ENCODE measurements around the gene NOM1.
A peak's percentile ranks its signal among the peaks of the same experiment; 100 is the strongest.
"Not testable (repeated sequence)": the region's sequence is repeated elsewhere in the genome, so short reads cannot be mapped to it uniquely, and the experiment has no call there.

Gene NOM1

DNA sequence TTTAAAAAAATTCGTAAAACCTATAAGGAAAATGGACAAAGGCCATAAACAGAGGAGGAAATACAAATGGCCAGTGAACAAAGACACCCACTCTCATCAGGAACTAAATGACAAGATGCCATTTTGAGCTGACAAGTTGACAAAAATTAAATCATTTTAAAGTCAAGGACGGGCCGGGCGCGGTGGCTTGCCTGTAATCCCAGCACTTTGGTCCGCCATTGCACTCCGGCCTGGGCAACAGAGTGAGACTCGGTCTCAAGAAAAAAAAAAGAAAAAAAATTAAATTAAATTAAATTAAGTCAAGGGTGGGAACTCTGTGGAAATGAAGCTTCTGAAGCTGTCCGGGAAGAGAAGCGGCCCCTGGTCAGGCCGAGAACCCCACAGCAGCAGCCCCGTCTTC lies 1.2 kb upstream of the NOM1 start:
- H3K4me1 ChIP-seq (ENCODE audit: control extremely low read depth in 1 of 4, control insufficient read depth in 4 of 4, insufficient read depth in 4 of 4, low read length in 3 of 4): peaks cover 12 to 22% (median 20%) of the 10 kb centered on the region in 4 experiments
- CTCF ChIA-PET: interaction anchor here (0.8 to 3.0 kb wide), 6 partner anchors 17 to 44 kb away, joined by 3 to 15 read pairs (median 5); no protein-coding TSS in a partner anchor
- 78% methylated on average over 6 of the region's 12 CpGs for WGBS (ENCODE audit: insufficient coverage)
- POLR2A ChIA-PET: no interaction called here
- peaks cover 0 to 4% (median 0%) of the 10 kb centered on the region in 5 experiments for H3K9me3 ChIP-seq (ENCODE audit: control extremely low read depth in 1 of 5, control insufficient read depth in 4 of 5, insufficient read depth in 2 of 5, low read depth in 1 of 5, low read length in 4 of 5)
- peak overlapping the region in 5 of 7 experiments; percentile 54 to 93 (median 87) for H3K4me3 ChIP-seq (ENCODE audit: control insufficient read depth in 1 of 7, extremely low read depth in 1 of 7, insufficient read depth in 4 of 7, low read depth in 2 of 7, low read length in 6 of 7)
- no peak overlapping the region for H3K27ac ChIP-seq (ENCODE audit: insufficient read depth in 1 of 2, low read depth in 1 of 2, low read length in 2 of 2, poor library complexity in 1 of 2, severe bottlenecking in 2 of 2)
- peaks cover 3 to 38% (median 9%) of the 10 kb centered on the region in 5 experiments for H3K27me3 ChIP-seq (replicated peaks in 2 of 5; ENCODE audit: control insufficient read depth in 4 of 5, insufficient read depth in 5 of 5, low read length in 4 of 5)
- no peak for DNase-seq
- H3K36me3 ChIP-seq (ENCODE audit: control insufficient read depth in 4 of 4, insufficient read depth in 4 of 4, low read length in 3 of 4): peaks cover 3 to 13% (median 8%) of the 10 kb centered on the region in 4 experiments

GRCh38 chr7:156950381-156950858 lies 908 bp downstream of the NOM1 start:
- ChIA-PET CTCF (interaction anchor here (0.8 to 3.2 kb wide), 6 partner anchors 8 to 24 kb away, joined by 3 to 11 read pairs (median 5); no protein-coding TSS in a partner anchor), POLR2A (interaction anchor here (0.6 kb wide), 1 partner anchor 437 kb away, joined by 4 read pairs; no protein-coding TSS in a partner anchor)
- H3K9me3 ChIP-seq (ENCODE audit: control extremely low read depth in 1 of 5, control insufficient read depth in 4 of 5, insufficient read depth in 2 of 5, low read depth in 1 of 5, low read length in 4 of 5): peaks cover 0 to 4% (median 0%) of the 10 kb centered on the region in 5 experiments
- peak overlapping the region in 1 of 2 experiments; percentile 61 for H3K27ac ChIP-seq (ENCODE audit: insufficient read depth in 1 of 2, low read depth in 1 of 2, low read length in 2 of 2, poor library complexity in 1 of 2, severe bottlenecking in 2 of 2)
- WGBS (ENCODE audit: insufficient coverage): 2% methylated on average over 20 of the region's 21 CpGs
- peak overlapping the region; percentile 84 to 93 (median 87) for H3K4me3 ChIP-seq (ENCODE audit: control insufficient read depth in 1 of 7, extremely low read depth in 1 of 7, insufficient read depth in 4 of 7, low read depth in 2 of 7, low read length in 6 of 7)
- DNase-seq: no peak
- peaks cover 12 to 20% (median 19%) of the 10 kb centered on the region in 4 experiments for H3K4me1 ChIP-seq (ENCODE audit: control extremely low read depth in 1 of 4, control insufficient read depth in 4 of 4, insufficient read depth in 4 of 4, low read length in 3 of 4)
- H3K27me3 ChIP-seq (replicated peaks in 2 of 5; ENCODE audit: control insufficient read depth in 4 of 5, insufficient read depth in 5 of 5, low read length in 4 of 5): peaks cover 0 to 19% (median 5%) of the 10 kb centered on the region in 5 experiments
- H3K36me3 ChIP-seq (ENCODE audit: control insufficient read depth in 4 of 4, insufficient read depth in 4 of 4, low read length in 3 of 4): peaks cover 13 to 33% (median 22%) of the 10 kb centered on the region in 4 experiments

DNA sequence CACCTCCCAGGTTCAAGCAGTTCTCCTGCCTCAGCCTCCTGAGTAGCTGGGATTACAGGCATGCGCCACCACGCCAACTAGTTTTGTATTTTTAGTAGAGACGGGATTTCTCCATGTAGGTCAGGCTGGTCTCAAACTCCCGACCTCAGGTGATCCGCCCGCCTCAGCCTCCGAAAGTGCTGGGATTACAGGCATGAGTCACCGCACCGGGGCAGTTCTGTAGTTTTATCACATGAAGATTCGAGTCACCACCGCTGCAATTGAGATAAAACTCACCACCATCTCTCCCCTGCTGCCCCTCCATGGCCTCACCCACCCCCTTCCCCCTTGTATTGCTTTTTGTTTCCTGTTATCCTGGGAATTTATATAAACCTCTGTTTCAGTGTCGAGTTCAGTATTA lies 3.7 kb downstream of the NOM1 start:
- H3K9me3 ChIP-seq (ENCODE audit: control extremely low read depth in 1 of 5, control insufficient read depth in 4 of 5, insufficient read depth in 2 of 5, low read depth in 1 of 5, low read length in 4 of 5); DNase-seq; POLR2A ChIA-PET; H3K27ac ChIP-seq (ENCODE audit: insufficient read depth in 1 of 2, low read depth in 1 of 2, low read length in 2 of 2, poor library complexity in 1 of 2, severe bottlenecking in 2 of 2); CTCF ChIA-PET; H3K27me3 ChIP-seq (replicated peaks in 2 of 5; ENCODE audit: control insufficient read depth in 4 of 5, insufficient read depth in 5 of 5, low read length in 4 of 5); H3K4me3 ChIP-seq (ENCODE audit: control insufficient read depth in 1 of 7, extremely low read depth in 1 of 7, insufficient read depth in 4 of 7, low read depth in 2 of 7, low read length in 6 of 7): not testable (repeated sequence)
- Histone ChIP-seq H3K36me3 (ENCODE audit: control insufficient read depth in 4 of 4, insufficient read depth in 4 of 4, low read length in 3 of 4) (peaks cover 21 to 53% (median 41%) of the 10 kb centered on the region in 4 experiments), H3K4me1 (ENCODE audit: control extremely low read depth in 1 of 4, control insufficient read depth in 4 of 4, insufficient read depth in 4 of 4, low read length in 3 of 4) (peaks cover 12 to 20% (median 19%) of the 10 kb centered on the region in 4 experiments)
- 91% methylated on average over 12 of the region's 12 CpGs for WGBS (ENCODE audit: insufficient coverage)

DNA sequence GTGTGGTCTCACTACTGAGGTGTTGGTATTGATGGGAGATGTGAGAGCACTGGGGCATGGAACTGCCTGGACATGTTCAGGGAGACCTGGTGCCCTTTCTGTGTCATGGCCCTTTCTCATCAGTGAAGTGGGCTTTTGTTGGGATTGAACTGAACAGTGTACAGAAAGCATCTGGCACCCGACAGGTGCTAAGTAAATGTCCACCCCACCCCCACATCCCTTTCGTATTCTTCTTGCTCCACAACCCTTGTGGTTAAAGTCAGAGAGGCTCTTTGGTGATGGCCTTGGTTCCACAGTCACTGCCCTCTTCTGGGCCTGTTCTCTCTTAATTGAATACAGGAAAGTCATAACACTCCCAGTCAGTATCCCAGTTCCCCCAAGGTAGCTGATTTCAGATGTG lies 5.4 kb downstream of the NOM1 start:
- peaks cover 12 to 18% (median 17%) of the 10 kb centered on the region in 4 experiments for H3K4me1 ChIP-seq (ENCODE audit: control extremely low read depth in 1 of 4, control insufficient read depth in 4 of 4, insufficient read depth in 4 of 4, low read length in 3 of 4)
- peaks cover 26 to 67% (median 53%) of the 10 kb centered on the region in 4 experiments for H3K36me3 ChIP-seq (ENCODE audit: control insufficient read depth in 4 of 4, insufficient read depth in 4 of 4, low read length in 3 of 4)
- H3K27ac ChIP-seq (ENCODE audit: insufficient read depth in 1 of 2, low read depth in 1 of 2, low read length in 2 of 2, poor library complexity in 1 of 2, severe bottlenecking in 2 of 2): no peak overlapping the region
- no peak overlapping the region for H3K4me3 ChIP-seq (ENCODE audit: control insufficient read depth in 1 of 7, extremely low read depth in 1 of 7, insufficient read depth in 4 of 7, low read depth in 2 of 7, low read length in 6 of 7)
- no peaks in the 10 kb centered on the region for H3K27me3 ChIP-seq (replicated peaks in 2 of 5; ENCODE audit: control insufficient read depth in 4 of 5, insufficient read depth in 5 of 5, low read length in 4 of 5)
- ChIA-PET POLR2A (no interaction called here), CTCF (interaction anchor here (1.0 kb wide), 1 partner anchor 240 kb away, joined by 3 read pairs; no protein-coding TSS in a partner anchor)
- WGBS (ENCODE audit: insufficient coverage): no CpG with 5 or more reads among the region's 2 CpGs
- no peaks in the 10 kb centered on the region for H3K9me3 ChIP-seq (ENCODE audit: control extremely low read depth in 1 of 5, control insufficient read depth in 4 of 5, insufficient read depth in 2 of 5, low read depth in 1 of 5, low read length in 4 of 5)
- DNase-seq: no peak

GRCh38 chr7:156956727-156957126 lies 7.2 kb downstream of the NOM1 start:
- CTCF ChIA-PET: interaction anchor here (0.9 to 1.9 kb wide), 2 partner anchors 13 to 14 kb away, joined by 3 to 6 read pairs; no protein-coding TSS in a partner anchor
- 95% methylated on average over 2 of the region's 2 CpGs for WGBS (ENCODE audit: insufficient coverage)

DNA sequence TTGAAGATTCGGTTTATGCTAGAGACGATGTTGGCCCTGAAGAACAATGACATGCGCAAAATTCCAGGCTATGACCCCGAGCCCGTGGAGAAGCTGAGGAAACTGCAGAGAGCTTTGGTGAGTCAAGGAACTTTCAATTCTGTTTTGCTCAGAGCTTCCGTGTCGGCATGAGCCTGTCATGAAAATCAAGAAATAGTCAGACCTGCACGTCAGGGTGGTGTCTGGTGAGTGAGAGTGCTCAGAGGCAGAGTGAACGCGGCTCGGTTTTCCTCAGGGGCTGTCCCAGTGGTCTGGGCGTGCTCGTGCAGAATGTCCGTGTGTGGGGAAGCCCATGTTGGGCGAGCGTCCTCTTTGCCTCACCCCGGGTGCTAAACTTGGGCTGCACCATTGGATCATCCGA lies 12.6 kb downstream of the NOM1 start:
- no peak overlapping the region for H3K27ac ChIP-seq (ENCODE audit: insufficient read depth in 1 of 2, low read depth in 1 of 2, low read length in 2 of 2, poor library complexity in 1 of 2, severe bottlenecking in 2 of 2)
- WGBS (ENCODE audit: insufficient coverage): 98% methylated on average over 18 of the region's 18 CpGs
- no peaks in the 10 kb centered on the region for H3K4me1 ChIP-seq (ENCODE audit: control extremely low read depth in 1 of 4, control insufficient read depth in 4 of 4, insufficient read depth in 4 of 4, low read length in 3 of 4)
- no peak overlapping the region for H3K4me3 ChIP-seq (ENCODE audit: control insufficient read depth in 1 of 7, extremely low read depth in 1 of 7, insufficient read depth in 4 of 7, low read depth in 2 of 7, low read length in 6 of 7)
- CTCF ChIA-PET: interaction anchor here (1.4 to 3.4 kb wide), 2 partner anchors 10 to 11 kb away, joined by 4 to 10 read pairs; partner anchors contain the start of gene NOM1
- POLR2A ChIA-PET: no interaction called here
- H3K27me3 ChIP-seq (replicated peaks in 2 of 5; ENCODE audit: control insufficient read depth in 4 of 5, insufficient read depth in 5 of 5, low read length in 4 of 5): no peaks in the 10 kb centered on the region
- DNase-seq: no peak
- peaks cover 16 to 90% (median 82%) of the 10 kb centered on the region in 4 experiments for H3K36me3 ChIP-seq (ENCODE audit: control insufficient read depth in 4 of 4, insufficient read depth in 4 of 4, low read length in 3 of 4)
- H3K9me3 ChIP-seq (ENCODE audit: control extremely low read depth in 1 of 5, control insufficient read depth in 4 of 5, insufficient read depth in 2 of 5, low read depth in 1 of 5, low read length in 4 of 5): no peaks in the 10 kb centered on the region

More at GRCh38 chr7:156956727-156957126, 7.2 kb downstream of the NOM1 start:
- DNase-seq: no peak
- Histone ChIP-seq H3K4me3 (ENCODE audit: control insufficient read depth in 1 of 7, extremely low read depth in 1 of 7, insufficient read depth in 4 of 7, low read depth in 2 of 7, low read length in 6 of 7) (no peak overlapping the region), H3K27me3 (replicated peaks in 2 of 5; ENCODE audit: control insufficient read depth in 4 of 5, insufficient read depth in 5 of 5, low read length in 4 of 5) (no peaks in the 10 kb centered on the region), H3K4me1 (ENCODE audit: control extremely low read depth in 1 of 4, control insufficient read depth in 4 of 4, insufficient read depth in 4 of 4, low read length in 3 of 4) (peaks cover 0 to 3% (median 1%) of the 10 kb centered on the region in 4 experiments), H3K36me3 (ENCODE audit: control insufficient read depth in 4 of 4, insufficient read depth in 4 of 4, low read length in 3 of 4) (peaks cover 30 to 82% (median 71%) of the 10 kb centered on the region in 4 experiments), H3K27ac (ENCODE audit: insufficient read depth in 1 of 2, low read depth in 1 of 2, low read length in 2 of 2, poor library complexity in 1 of 2, severe bottlenecking in 2 of 2) (no peak overlapping the region), H3K9me3 (ENCODE audit: control extremely low read depth in 1 of 5, control insufficient read depth in 4 of 5, insufficient read depth in 2 of 5, low read depth in 1 of 5, low read length in 4 of 5) (no peaks in the 10 kb centered on the region)
- POLR2A ChIA-PET: interaction anchor here (0.5 kb wide), 1 partner anchor 52 kb away, joined by 4 read pairs; no protein-coding TSS in a partner anchor

GRCh38 chr7:156962897-156963296 lies 13.4 kb downstream of the NOM1 start:
- no peaks in the 10 kb centered on the region for H3K9me3 ChIP-seq (ENCODE audit: control extremely low read depth in 1 of 5, control insufficient read depth in 4 of 5, insufficient read depth in 2 of 5, low read depth in 1 of 5, low read length in 4 of 5)
- no peak for DNase-seq
- no peaks in the 10 kb centered on the region for H3K27me3 ChIP-seq (replicated peaks in 2 of 5; ENCODE audit: control insufficient read depth in 4 of 5, insufficient read depth in 5 of 5, low read length in 4 of 5)
- peaks cover 16 to 94% (median 83%) of the 10 kb centered on the region in 4 experiments for H3K36me3 ChIP-seq (ENCODE audit: control insufficient read depth in 4 of 4, insufficient read depth in 4 of 4, low read length in 3 of 4)
- ChIA-PET CTCF (interaction anchor here (1.4 to 3.4 kb wide), 2 partner anchors 9 to 12 kb away, joined by 4 to 10 read pairs; partner anchors contain the start of gene NOM1), POLR2A (no interaction called here)
- WGBS (ENCODE audit: insufficient coverage): 98% methylated on average over 9 of the region's 16 CpGs
- no peak overlapping the region for H3K27ac ChIP-seq (ENCODE audit: insufficient read depth in 1 of 2, low read depth in 1 of 2, low read length in 2 of 2, poor library complexity in 1 of 2, severe bottlenecking in 2 of 2)
- no peak overlapping the region for H3K4me3 ChIP-seq (ENCODE audit: control insufficient read depth in 1 of 7, extremely low read depth in 1 of 7, insufficient read depth in 4 of 7, low read depth in 2 of 7, low read length in 6 of 7)
- no peaks in the 10 kb centered on the region for H3K4me1 ChIP-seq (ENCODE audit: control extremely low read depth in 1 of 4, control insufficient read depth in 4 of 4, insufficient read depth in 4 of 4, low read length in 3 of 4)
